ENCODE results near the gene SORCS2.

DNA sequence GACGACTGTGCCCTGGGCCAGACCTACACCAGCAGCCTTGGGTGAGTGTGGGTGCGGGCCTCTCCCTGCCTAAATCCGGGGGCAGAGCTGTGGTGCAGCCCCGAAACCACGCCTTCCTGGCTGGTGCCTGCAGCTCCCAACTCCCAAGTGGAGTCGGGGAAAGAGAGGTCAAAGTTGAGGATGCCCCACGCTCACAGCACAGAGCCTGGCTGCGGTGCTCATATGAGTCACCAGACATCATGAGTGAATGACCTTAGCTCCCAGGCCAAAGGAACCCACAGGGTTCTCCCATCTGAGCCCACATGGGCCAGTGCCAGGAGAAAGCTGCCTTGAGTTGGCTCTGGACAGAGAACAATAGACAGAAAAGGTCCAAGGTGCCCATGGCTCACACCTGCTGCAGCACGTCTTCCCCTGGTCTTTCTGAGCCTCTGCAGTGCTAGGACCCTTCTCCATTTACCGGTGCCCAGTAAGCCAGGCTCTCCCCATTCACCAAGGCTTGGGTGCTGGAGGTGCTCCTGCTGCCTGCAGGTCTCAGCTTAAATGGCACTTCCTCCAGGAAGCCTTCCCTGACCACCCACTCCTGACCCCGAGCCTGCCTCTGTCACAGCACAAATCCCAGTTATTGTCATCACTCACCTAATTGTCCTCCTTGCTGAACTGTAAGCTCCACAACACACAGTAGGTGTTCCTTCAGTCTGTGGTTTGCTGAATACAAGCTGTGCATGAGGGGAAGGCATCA is 523.1 kb downstream of the SORCS2 start:
- TF ChIP-seq, protein P1, sequence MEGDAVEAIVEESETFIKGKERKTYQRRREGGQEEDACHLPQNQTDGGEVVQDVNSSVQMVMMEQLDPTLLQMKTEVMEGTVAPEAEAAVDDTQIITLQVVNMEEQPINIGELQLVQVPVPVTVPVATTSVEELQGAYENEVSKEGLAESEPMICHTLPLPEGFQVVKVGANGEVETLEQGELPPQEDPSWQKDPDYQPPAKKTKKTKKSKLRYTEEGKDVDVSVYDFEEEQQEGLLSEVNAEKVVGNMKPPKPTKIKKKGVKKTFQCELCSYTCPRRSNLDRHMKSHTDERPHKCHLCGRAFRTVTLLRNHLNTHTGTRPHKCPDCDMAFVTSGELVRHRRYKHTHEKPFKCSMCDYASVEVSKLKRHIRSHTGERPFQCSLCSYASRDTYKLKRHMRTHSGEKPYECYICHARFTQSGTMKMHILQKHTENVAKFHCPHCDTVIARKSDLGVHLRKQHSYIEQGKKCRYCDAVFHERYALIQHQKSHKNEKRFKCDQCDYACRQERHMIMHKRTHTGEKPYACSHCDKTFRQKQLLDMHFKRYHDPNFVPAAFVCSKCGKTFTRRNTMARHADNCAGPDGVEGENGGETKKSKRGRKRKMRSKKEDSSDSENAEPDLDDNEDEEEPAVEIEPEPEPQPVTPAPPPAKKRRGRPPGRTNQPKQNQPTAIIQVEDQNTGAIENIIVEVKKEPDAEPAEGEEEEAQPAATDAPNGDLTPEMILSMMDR (IDR thresholded peaks at IDR 0.05; ENCODE audit: poor library complexity, severe bottlenecking), result no peak
- TF ChIP-seq EP300 (conservative IDR thresholded peaks at IDR 0.05; ENCODE audit: poor library complexity, severe bottlenecking), result no peak

Data from neural cell (in vitro differentiated cells).